HG02885 (cell line): ENCODE data around the gene CHMP1A.

Experiments
- ATAC-seq: cut with Tn5 transposase; IDR thresholded peaks from one replicate; pipeline ENCODE4 v1.9.1; 2021; ENCODE audit warnings: mild to moderate bottlenecking; ENCODE audit not compliant: unreplicated experiment, poor library complexity

The CHMP1A gene

GRCh38 chr16:89607937-89608740 is 49.4 kb downstream of the CHMP1A start:
- ATAC-seq: no peak

- no peak for ATAC-seq
These were observed 50.1 kb downstream of the CHMP1A start for GRCh38 chr16:89607453-89607852.

- ATAC-seq: no peak
These were observed 51.5 kb downstream of the CHMP1A start for GRCh38 chr16:89606006-89606405.

GRCh38 chr16:89605186-89605970 is 52.1 kb downstream of the CHMP1A start:
- ATAC-seq: no peak

GRCh38 chr16:89604764-89605163 is 52.7 kb downstream of the CHMP1A start:
- ATAC-seq: no peak

GRCh38 chr16:89602952-89603590 is 54.4 kb downstream of the CHMP1A start:
- no peak for ATAC-seq

- no peak for ATAC-seq
These were observed 55.1 kb downstream of the CHMP1A start for GRCh38 chr16:89602273-89602951.

- no peak for ATAC-seq
These were observed 55.6 kb downstream of the CHMP1A start for GRCh38 chr16:89601906-89602272.

- no peak for ATAC-seq
These were observed 56.6 kb downstream of the CHMP1A start for GRCh38 chr16:89600956-89601355.

GRCh38 chr16:89600427-89600826 is 57.1 kb downstream of the CHMP1A start:
- no peak for ATAC-seq

- ATAC-seq: no peak
These were observed 57.6 kb downstream of the CHMP1A start for GRCh38 chr16:89599902-89600301.

- ATAC-seq: no peak
These were observed 58.1 kb downstream of the CHMP1A start for GRCh38 chr16:89599451-89599858.

GRCh38 chr16:89598199-89598598 is 59.3 kb downstream of the CHMP1A start:
- no peak for ATAC-seq

GRCh38 chr16:89596957-89597649 is 60.4 kb downstream of the CHMP1A start:
- ATAC-seq: no peak

GRCh38 chr16:89596061-89596689 is 61.3 kb downstream of the CHMP1A start:
- ATAC-seq: no peak

GRCh38 chr16:89595330-89596060 is 62.0 kb downstream of the CHMP1A start:
- ATAC-seq: no peak
